ENCODE data around the gene FBXW12.

- TF ChIP-seq POLR2AphosphoS5 (IDR thresholded peaks at IDR 0.05; ENCODE audit: low read depth, low read length) (no peak), TAF1 (IDR thresholded peaks at IDR 0.05; ENCODE audit: borderline replicate concordance, insufficient read depth, low read length) (no peak)
These were observed 33.4 kb upstream of the FBXW12 start for GRCh38 chr3:48338635-48339034.
